Omental fat pad (tissue), 4 donors: ENCODE measurements around the gene PGM3. TPM values are rescaled to one million over a fixed set of nuclear protein-coding genes. Genes with fewer than 3 reads are reported as not detected.

Experiments used
- ATAC-seq: fragments of 150-250 bp; one replicate; pipeline ENCODE4 v1.9.1; 2016; ENCODE audit warnings: mild to moderate bottlenecking, moderate library complexity; ENCODE audit not compliant: low FRiP score
- DNase-seq: peaks from one replicate; pipeline ENCODE4 v3.0.0-alpha.2; 2019; ENCODE audit warnings: low spot score
- CTCF ChIP-seq, 3 donors: fragments of 450-650 bp; IDR thresholded peaks; one replicate each; pipeline ENCODE4 v1.5.1; 2016 to 2017; ENCODE audit warnings: antibody characterized with exemption in 3 of 3, mild to moderate bottlenecking in 3 of 3, moderate library complexity in 2 of 3
- total RNA-seq, 4 donors: library from RNA; depleted of rRNA; stranded (reverse); fragments of >200 nt; gene quantifications; one replicate each; pipeline ENCODE4 v1.1.0, GENCODE V29; 2016

PGM3 gene
- total RNA-seq, 4 donors from 2014 or later, result 22.5 to 81.3 (median 53.7) TPM

- ATAC-seq (no peak), DNase-seq (no peak)
- no peak for TF ChIP-seq CTCF (IDR thresholded peaks at IDR 0.05)
Measured at GRCh38 chr6:83167726-83168278, 25.3 kb downstream of the PGM3 start.

GRCh38 chr6:83160167-83160566 is 32.9 kb downstream of the PGM3 start:
- ATAC-seq, result no peak
- no peak for TF ChIP-seq CTCF (IDR thresholded peaks at IDR 0.05)

DNA sequence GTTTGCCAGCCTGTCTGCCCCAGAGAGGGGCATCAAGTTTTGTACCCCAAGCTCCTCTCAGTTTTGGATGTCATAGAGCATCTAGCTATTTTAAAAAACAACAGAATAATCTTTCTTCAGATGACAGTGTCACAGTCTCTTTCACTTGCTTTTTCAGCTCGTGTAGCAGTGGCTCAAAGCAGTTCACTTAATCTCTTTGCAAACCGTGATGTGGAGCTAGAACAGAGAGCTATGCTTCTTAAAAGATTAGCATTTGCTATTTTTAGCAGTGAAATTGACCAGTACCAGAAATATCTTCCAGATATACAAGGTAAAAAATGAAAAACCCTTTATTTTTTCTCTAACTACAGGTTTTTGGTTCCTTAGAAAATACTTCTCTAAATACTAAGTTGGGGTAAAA is 37.3 kb downstream of the PGM3 start:
- no peak for ATAC-seq
- TF ChIP-seq CTCF (IDR thresholded peaks at IDR 0.05), result no peak
- DNase-seq, result no peak

More at GRCh38 chr6:83160167-83160566, 32.9 kb downstream of the PGM3 start:
- DNase-seq, result no peak

GRCh38 chr6:83153883-83154521 is 39.1 kb downstream of the PGM3 start:
- ATAC-seq, result no peak

GRCh38 chr6:83152913-83153312 is 40.2 kb downstream of the PGM3 start:
- DNase-seq (no peak), ATAC-seq (no peak)
- no peak for TF ChIP-seq CTCF (IDR thresholded peaks at IDR 0.05)

More at GRCh38 chr6:83153883-83154521, 39.1 kb downstream of the PGM3 start:
- no peak for TF ChIP-seq CTCF (IDR thresholded peaks at IDR 0.05)
- DNase-seq, result no peak

- DNase-seq, result no peak
- no peak for ATAC-seq
- TF ChIP-seq CTCF (IDR thresholded peaks at IDR 0.05), result no peak
Measured at GRCh38 chr6:83151114-83151513, 42.0 kb downstream of the PGM3 start.

DNA sequence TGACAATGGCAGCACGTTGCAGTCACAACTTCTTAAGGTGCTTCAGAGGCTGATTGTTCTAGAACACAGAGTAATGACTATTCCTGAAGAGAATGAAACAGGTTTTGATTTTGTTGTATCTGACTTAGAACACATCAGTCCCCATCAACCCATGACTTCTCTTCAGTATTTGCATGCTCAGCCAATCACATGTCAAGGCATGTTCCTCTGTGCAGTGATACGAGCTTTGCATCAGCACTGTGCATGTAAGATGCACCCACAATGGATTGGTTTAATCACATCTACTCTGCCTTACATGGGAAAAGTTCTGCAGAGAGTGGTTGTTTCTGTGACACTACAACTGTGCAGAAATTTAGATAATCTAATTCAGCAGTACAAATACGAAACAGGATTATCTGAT is 54.3 kb downstream of the PGM3 start:
- ATAC-seq, result no peak
- TF ChIP-seq CTCF (IDR thresholded peaks at IDR 0.05), result no peak

More for the DNA sequence above, 54.3 kb downstream of the PGM3 start:
- DNase-seq, result no peak
